ENCODE measurements around the gene PRR15L. TPM values are rescaled to one million over a fixed set of nuclear protein-coding genes. Genes with fewer than 3 reads are reported as not detected.

PRR15L gene
- total and polyA plus RNA-seq, 7 donors = 0.04 to 0.17 TPM; not detected in 5

GRCh38 chr17:47959825-47960655, 2.4 kb upstream of the PRR15L start:
- Histone ChIP-seq H3K9me3 (no peaks in the 10 kb centered on the region), H3K36me3 (ENCODE audit: insufficient read depth in 1 of 2, low read depth in 1 of 2) (no peaks in the 10 kb centered on the region), H3K4me1 (no peaks in the 10 kb centered on the region), H3K4me3 (no peak overlapping the region), H3K27me3 (ENCODE audit: insufficient read depth in 3 of 3, low read length in 2 of 3) (no peaks in the 10 kb centered on the region), H3K27ac (no peak overlapping the region)
- ATAC-seq (no peak), DNase-seq (no peak)
- 67 to 76% (median 74%) methylated on average over 8 of the region's 8 CpGs for WGBS, 3 donors
- no peak for TF ChIP-seq CTCF (IDR thresholded peaks at IDR 0.05)
- intact Hi-C loops (cut with DNase I) = no loop called here

- 69 to 77% (median 73%) methylated on average over 4 of the region's 4 CpGs for WGBS, 3 donors
- H3K4me3 ChIP-seq = no peak overlapping the region
Measured at GRCh38 chr17:47956791-47957590, 692 bp downstream of the PRR15L start.

GRCh38 chr17:47955497-47956461, 1.9 kb downstream of the PRR15L start:
- peak in 2 of 4 donors; percentile 38 to 73 for ATAC-seq
- DNase-seq = no peak
- Histone ChIP-seq H3K4me3 (no peak overlapping the region), H3K4me1 (no peaks in the 10 kb centered on the region), H3K27ac (no peak overlapping the region), H3K27me3 (ENCODE audit: insufficient read depth in 3 of 3, low read length in 2 of 3) (no peaks in the 10 kb centered on the region), H3K36me3 (ENCODE audit: insufficient read depth in 1 of 2, low read depth in 1 of 2) (peaks cover 0 to 8% of the 10 kb centered on the region in 2 donors), H3K9me3 (no peaks in the 10 kb centered on the region)
- intact Hi-C loops (cut with DNase I) = no loop called here
- TF ChIP-seq CTCF (IDR thresholded peaks at IDR 0.05) = no peak
- 83 to 91% (median 84%) methylated on average over 7 of the region's 7 CpGs for WGBS, 3 donors

More at GRCh38 chr17:47956791-47957590, 692 bp downstream of the PRR15L start:
- Histone ChIP-seq H3K27me3 (ENCODE audit: insufficient read depth in 3 of 3, low read length in 2 of 3) (no peaks in the 10 kb centered on the region), H3K36me3 (ENCODE audit: insufficient read depth in 1 of 2, low read depth in 1 of 2) (no peaks in the 10 kb centered on the region), H3K27ac (no peak overlapping the region), H3K9me3 (no peaks in the 10 kb centered on the region), H3K4me1 (no peaks in the 10 kb centered on the region)
- ATAC-seq (no peak), DNase-seq (no peak)
- TF ChIP-seq CTCF (IDR thresholded peaks at IDR 0.05) = no peak
- intact Hi-C loops (cut with DNase I) = no loop called here

GRCh38 chr17:47953909-47954308, 3.8 kb downstream of the PRR15L start:
- intact Hi-C loops (cut with DNase I) = loop anchor here in 1 of 2 donors (5.0 kb wide), 1 partner anchor 122 kb away; the partner anchor contains the start of genes LRRC46 and MRPL10
- no peak for ATAC-seq
- DNase-seq = no peak
- no peak for TF ChIP-seq CTCF (IDR thresholded peaks at IDR 0.05)
- Histone ChIP-seq H3K4me3 (no peak overlapping the region), H3K9me3 (no peaks in the 10 kb centered on the region), H3K4me1 (peaks cover 8% of the 10 kb centered on the region), H3K27me3 (ENCODE audit: insufficient read depth in 3 of 3, low read length in 2 of 3) (no peaks in the 10 kb centered on the region), H3K36me3 (ENCODE audit: insufficient read depth in 1 of 2, low read depth in 1 of 2) (peaks cover 0 to 9% of the 10 kb centered on the region in 2 donors), H3K27ac (no peak overlapping the region)

All from psoas muscle (tissue), 8 donors.